SK-N-MC (cell line): ENCODE data around the gene UIMC1.

ENCODE experiments used
- DNase-seq: peaks from one replicate; pipeline ENCODE4 v3.0.0-alpha.2; 2011; ENCODE audit warnings: low read depth, low spot score
- H3K27ac ChIP-seq: fragments of 200-600 bp; sonication (generic); 2 replicates; pipeline ENCODE4 v1.5.1; 2016; ENCODE audit warnings: mixed run types
- H3K36me3 ChIP-seq: fragments of 200-600 bp; sonication (generic); 2 replicates; pipeline ENCODE4 v1.6.1; 2017; ENCODE audit warnings: antibody characterized with exemption, low read length, mixed read lengths; ENCODE audit not compliant: insufficient read depth
- H3K4me3 ChIP-seq: fragments of 200-600 bp; sonication (generic); 2 replicates; pipeline ENCODE4 v1.5.1; 2016
- H3K9ac ChIP-seq: fragments of 200-600 bp; sonication (generic); 2 replicates; pipeline ENCODE4 v1.8.0; 2017; ENCODE audit warnings: mixed run types, mixed read lengths; ENCODE audit not compliant: insufficient read length
- H3K9me3 ChIP-seq: fragments of 200-600 bp; sonication (generic); 2 replicates; pipeline ENCODE4 v1.6.1; 2017; ENCODE audit warnings: low read depth, mild to moderate bottlenecking, antibody characterized with exemption, low read length, moderate library complexity, mixed read lengths
- EZH2 ChIP-seq: fragments of 200-600 bp; sonication (generic); IDR thresholded peaks from one replicate; pipeline ENCODE4 v1.6.1; 2017; ENCODE audit warnings: antibody characterized with exemption
- FOXP2 ChIP-seq: optimal IDR thresholded peaks from 2 replicates; pipeline ENCODE3; 2011; ENCODE audit warnings: mild to moderate bottlenecking, moderate library complexity; ENCODE audit not compliant: insufficient read depth; ENCODE audit errors: extremely low read length, control extremely low read depth
- POLR2AphosphoS5 ChIP-seq: IDR thresholded peaks from 2 replicates; pipeline ENCODE4 v1.6.1; 2012; ENCODE audit warnings: mild to moderate bottlenecking, low read depth, low read length, borderline replicate concordance

UIMC1 gene

DNA sequence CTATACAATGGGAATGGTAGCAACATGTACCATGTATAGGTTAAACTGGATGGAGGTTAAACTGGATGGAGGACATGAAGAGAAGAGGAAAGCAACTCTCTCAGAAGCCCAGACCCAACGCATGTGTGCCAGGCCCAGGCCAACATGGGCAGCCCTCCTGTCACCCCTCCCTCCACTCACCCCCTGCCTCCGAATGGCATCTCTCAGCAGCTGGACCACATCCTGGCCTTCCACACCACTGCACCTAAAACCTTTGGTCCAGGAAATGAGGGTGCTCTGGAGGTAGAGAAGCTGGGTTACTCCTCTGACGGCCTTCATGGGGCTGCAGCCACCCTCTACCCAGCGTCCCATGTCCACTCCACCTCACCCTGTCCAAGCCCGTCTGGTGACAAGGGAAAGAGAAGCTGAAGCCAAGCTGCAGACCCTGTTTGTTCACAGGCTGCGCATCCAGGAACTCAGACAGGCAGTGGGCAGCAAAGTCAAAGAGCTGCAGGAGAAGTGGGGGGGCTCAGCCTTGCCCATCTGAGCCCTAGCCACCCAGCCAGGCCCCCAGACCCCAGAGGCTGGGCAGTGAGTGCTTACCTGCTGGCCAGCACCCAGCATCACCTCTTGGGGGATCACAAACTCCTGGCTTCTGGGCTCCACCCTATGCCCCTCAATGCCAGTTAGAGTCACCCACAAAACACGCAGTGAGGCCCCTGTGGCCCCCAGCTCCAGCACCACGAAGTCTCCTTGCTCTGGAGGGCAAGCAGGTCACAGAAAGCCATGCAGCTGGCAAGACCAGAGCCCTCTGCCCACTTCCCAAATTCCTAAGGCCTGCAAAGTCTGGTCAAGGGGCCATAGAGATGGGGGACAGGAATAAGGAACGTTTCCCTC is 115.9 kb downstream of the UIMC1 start:
- H3K9ac ChIP-seq: no peak overlapping the region
- DNase-seq: no peak
- H3K9me3 ChIP-seq: no peaks in the 10 kb centered on the region
- TF ChIP-seq FOXP2 (no peak), EZH2 (no peak), POLR2AphosphoS5 (no peak)
- no peak overlapping the region for H3K27ac ChIP-seq
- no peak overlapping the region for H3K4me3 ChIP-seq
- H3K36me3 ChIP-seq: no peaks in the 10 kb centered on the region

DNA sequence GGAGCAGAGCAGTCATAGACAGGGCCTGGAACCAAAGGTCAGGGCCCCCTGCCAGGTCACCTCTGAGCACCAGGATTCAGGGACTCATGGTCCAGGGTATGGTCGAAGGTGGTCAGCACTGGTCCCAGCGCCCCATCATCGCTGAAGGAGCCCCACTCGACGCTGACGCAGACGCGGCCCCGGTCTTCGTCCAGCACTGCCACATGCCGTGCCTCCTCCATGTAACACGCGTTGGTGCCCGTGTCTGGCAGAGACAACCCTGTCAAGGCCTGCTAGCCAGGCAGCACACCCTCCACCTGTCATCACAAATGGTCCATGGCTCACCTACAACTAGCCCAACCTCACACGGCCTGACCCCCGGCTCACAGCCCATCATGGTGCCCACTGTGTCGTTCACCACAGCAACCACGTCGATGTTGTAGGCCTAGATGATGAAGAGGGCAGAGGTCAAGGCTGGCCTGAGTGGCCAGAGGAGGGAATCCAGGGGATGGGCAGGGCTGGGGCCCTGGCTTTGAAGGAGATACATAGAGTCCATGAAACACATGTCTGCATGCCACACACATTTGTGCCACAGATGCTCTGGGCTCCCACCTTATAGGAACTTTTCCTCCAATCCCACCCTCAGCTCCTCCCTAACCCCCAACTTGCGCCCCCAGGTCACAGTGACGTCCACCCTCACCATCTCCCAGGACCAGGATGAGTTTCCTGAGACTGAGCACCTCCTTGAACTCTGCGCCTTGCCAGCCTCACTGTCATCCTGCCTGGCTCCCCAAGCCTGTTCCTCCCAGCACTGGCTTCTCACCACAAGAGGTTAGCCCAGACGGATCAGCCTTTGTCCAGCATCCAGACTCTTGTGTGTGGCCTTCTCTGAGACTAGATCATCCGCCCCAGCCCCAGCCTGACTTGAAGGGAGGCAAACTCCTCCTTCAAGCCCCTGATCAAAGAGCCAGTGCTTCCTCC is 117.0 kb downstream of the UIMC1 start:
- Histone ChIP-seq H3K4me3 (no peak overlapping the region), H3K27ac (no peak overlapping the region), H3K9ac (no peak overlapping the region), H3K9me3 (no peaks in the 10 kb centered on the region), H3K36me3 (no peaks in the 10 kb centered on the region)
- DNase-seq: no peak
- TF ChIP-seq POLR2AphosphoS5: no peak
- no peak for TF ChIP-seq FOXP2

GRCh38 chr5:176888865-176889165 is 117.8 kb downstream of the UIMC1 start:
- Histone ChIP-seq H3K9me3 (no peaks in the 10 kb centered on the region), H3K27ac (no peak overlapping the region), H3K36me3 (no peaks in the 10 kb centered on the region), H3K9ac (no peak overlapping the region), H3K4me3 (no peak overlapping the region)
- DNase-seq: no peak
- TF ChIP-seq POLR2AphosphoS5 (no peak), EZH2 (no peak), FOXP2 (no peak)

- H3K9ac ChIP-seq: no peak overlapping the region
- no peak overlapping the region for H3K27ac ChIP-seq
- no peaks in the 10 kb centered on the region for H3K9me3 ChIP-seq
- no peak overlapping the region for H3K4me3 ChIP-seq
- no peak for TF ChIP-seq EZH2
- DNase-seq: no peak
- no peaks in the 10 kb centered on the region for H3K36me3 ChIP-seq
These were observed 118.3 kb downstream of the UIMC1 start for GRCh38 chr5:176888016-176888864.

DNA sequence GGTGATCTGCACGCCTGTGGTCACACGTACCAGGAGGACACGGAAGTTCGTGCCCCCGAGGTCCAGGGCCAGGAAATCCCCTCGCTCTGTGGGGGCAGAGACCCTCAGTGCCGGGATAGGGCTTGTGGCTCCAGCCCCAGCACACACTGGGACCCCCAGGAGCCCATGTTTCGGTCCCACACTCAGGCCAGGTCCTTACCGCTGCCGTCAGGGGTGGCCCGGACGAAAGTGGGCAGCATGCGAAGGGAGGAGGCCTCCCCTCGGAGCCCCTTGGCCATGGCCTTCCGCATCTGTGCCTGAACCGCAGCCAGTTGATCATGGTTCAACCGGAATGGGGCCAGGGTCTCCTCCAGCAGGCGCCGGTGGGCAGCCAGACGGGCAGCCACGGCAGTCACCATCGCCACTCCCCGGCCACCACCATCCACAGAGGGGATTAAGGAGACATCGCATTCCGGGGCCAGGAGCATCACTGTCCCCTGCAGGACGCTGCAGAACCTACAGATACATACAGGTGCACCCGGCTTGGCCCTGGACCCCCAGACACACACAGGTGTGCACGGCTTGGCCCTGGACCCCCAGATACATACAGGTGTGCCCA is 119.2 kb downstream of the UIMC1 start:
- Histone ChIP-seq H3K9ac (no peak overlapping the region), H3K36me3 (no peaks in the 10 kb centered on the region), H3K9me3 (no peaks in the 10 kb centered on the region), H3K27ac (no peak overlapping the region), H3K4me3 (no peak overlapping the region)
- TF ChIP-seq POLR2AphosphoS5: no peak
- no peak for TF ChIP-seq FOXP2
- no peak for TF ChIP-seq EZH2
- DNase-seq: no peak

GRCh38 chr5:176886336-176887251 is 120.0 kb downstream of the UIMC1 start:
- TF ChIP-seq POLR2AphosphoS5 (no peak), EZH2 (no peak), FOXP2 (no peak)
- no peak overlapping the region for H3K4me3 ChIP-seq

DNA sequence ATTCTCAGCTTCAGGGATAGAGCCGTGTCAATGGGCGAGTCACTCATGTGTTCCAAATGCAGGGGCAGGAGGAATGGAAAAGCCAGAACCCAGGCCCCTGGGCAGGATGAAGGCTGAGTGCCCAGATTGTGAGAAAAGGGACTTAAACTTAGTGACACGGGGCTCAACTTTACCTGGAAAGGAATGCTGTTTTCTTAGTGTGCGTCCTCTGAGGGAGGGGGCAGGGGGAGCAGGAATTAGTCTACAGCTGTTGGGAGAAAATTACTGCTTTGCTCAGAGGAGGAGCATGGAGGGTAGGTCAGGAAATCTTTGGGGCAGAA is 122.0 kb downstream of the UIMC1 start:
- H3K27ac ChIP-seq: no peak overlapping the region
- no peak overlapping the region for H3K4me3 ChIP-seq
- no peaks in the 10 kb centered on the region for H3K36me3 ChIP-seq
- no peaks in the 10 kb centered on the region for H3K9me3 ChIP-seq
- no peak for DNase-seq
- TF ChIP-seq FOXP2 (no peak), POLR2AphosphoS5 (no peak), EZH2 (no peak)
- no peak overlapping the region for H3K9ac ChIP-seq

More at GRCh38 chr5:176886336-176887251, 120.0 kb downstream of the UIMC1 start:
- Histone ChIP-seq H3K27ac (no peak overlapping the region), H3K9ac (no peak overlapping the region), H3K36me3 (no peaks in the 10 kb centered on the region), H3K9me3 (no peaks in the 10 kb centered on the region)
- no peak for DNase-seq
